ENCODE results near the gene PCGF3. TPM values are rescaled to one million over a fixed set of nuclear protein-coding genes. Genes with fewer than 3 reads are reported as not detected.

The PCGF3 gene
- total RNA-seq, 4 donors from 2014 or later, result 14.5 to 31.9 (median 21.6) TPM

DNA sequence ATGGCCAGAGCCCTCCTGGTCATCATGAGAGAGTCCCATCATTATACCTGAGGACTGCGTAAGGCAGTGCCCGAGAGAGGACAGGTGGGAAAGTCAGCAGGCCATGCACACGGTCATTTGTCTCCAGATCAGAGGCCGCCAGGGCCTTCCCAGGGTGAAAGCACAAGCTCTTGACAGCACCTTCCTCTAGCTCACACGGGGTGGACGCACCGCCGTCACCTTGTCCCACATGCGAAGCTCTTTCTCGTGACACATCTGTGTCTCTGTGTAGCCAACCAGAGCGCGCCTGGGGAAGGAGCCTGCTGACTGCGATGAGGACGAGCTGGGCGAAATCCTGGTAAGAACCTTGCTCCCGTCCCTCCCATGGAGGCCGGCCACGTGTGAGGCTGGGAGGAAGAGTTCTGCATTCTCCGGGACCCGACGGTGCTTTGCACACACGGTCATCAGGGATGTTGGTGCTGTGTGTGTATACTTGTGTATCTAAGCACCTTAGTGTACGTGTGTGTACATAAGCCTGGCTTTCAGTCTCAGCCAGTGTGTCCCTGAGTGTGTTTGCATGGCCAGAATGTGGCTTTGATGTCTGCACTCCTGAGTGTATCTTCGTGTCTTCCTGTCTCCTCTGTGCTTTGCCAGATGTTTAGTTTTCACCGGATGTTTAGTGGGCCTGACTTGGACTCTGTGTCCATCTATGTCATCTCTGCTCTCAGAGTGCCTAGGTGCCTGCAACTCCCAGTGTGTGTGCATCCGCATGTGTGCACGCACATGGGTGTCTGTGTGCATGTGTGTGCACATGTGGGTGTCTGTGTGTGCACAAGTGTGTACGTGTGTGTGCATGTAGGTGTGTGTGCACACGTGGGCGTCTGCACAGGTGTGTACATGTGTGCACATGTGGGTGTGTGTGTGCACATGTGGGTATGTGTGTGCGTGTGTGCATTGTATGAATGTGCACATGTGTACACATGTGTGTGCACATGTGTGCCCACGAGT lies 46.7 kb upstream of the PCGF3 start:
- TF ChIP-seq, protein P1, sequence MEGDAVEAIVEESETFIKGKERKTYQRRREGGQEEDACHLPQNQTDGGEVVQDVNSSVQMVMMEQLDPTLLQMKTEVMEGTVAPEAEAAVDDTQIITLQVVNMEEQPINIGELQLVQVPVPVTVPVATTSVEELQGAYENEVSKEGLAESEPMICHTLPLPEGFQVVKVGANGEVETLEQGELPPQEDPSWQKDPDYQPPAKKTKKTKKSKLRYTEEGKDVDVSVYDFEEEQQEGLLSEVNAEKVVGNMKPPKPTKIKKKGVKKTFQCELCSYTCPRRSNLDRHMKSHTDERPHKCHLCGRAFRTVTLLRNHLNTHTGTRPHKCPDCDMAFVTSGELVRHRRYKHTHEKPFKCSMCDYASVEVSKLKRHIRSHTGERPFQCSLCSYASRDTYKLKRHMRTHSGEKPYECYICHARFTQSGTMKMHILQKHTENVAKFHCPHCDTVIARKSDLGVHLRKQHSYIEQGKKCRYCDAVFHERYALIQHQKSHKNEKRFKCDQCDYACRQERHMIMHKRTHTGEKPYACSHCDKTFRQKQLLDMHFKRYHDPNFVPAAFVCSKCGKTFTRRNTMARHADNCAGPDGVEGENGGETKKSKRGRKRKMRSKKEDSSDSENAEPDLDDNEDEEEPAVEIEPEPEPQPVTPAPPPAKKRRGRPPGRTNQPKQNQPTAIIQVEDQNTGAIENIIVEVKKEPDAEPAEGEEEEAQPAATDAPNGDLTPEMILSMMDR (IDR thresholded peaks at IDR 0.05 in 4 of 5, conservative IDR thresholded peaks at IDR 0.05 in 1 of 5), result no peak
- TF ChIP-seq POLR2A (IDR thresholded peaks at IDR 0.05), result no peak
- peak in 1 of 2 donors; percentile 6 for DNase-seq
- peaks cover 18 to 43% (median 27%) of the 10 kb centered on the region in 3 donors for H3K27me3 ChIP-seq
- peaks cover 0 to 4% of the 10 kb centered on the region in 2 donors for H3K4me1 ChIP-seq
- ATAC-seq, result no peak
- H3K27ac ChIP-seq, result no peak overlapping the region
- H3K36me3 ChIP-seq, result no peaks in the 10 kb centered on the region
- in situ Hi-C loops (cut with MboI; ENCODE audit: low sequenced_read_pairs in 4 of 4), result no loop called here
- intact Hi-C loops (cut with DNase I; ENCODE audit: low total_unique reads), result no loop called here
- H3K4me3 ChIP-seq, result no peak overlapping the region
- H3K9me3 ChIP-seq, result no peaks in the 10 kb centered on the region

DNA sequence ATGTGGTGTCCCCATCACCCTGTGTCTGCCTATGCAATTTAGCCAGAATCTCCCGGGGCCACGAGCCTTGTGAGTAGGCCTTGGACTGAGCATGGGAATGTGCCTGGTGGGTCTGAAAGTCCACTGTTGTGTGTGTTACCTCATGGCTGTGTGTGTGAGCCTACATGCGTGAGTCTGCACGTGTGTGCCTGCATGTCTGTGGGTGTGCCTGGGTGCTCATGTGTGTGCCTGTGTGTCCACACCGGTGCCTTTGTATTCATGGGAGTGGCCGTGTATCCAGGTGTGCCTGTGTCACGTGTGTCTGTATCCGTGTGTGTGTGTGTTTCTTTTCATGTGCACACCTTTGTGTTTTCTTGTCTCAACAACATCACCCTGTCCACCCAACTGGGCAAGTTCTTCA lies 45.8 kb upstream of the PCGF3 start:
- Histone ChIP-seq H3K4me1 (peaks cover 0 to 4% of the 10 kb centered on the region in 2 donors), H3K36me3 (no peaks in the 10 kb centered on the region), H3K27me3 (peaks cover 24 to 49% (median 36%) of the 10 kb centered on the region in 3 donors), H3K27ac (no peak overlapping the region), H3K9me3 (no peaks in the 10 kb centered on the region), H3K4me3 (no peak overlapping the region)
- DNase-seq (peak in 1 of 2 donors; percentile 4), ATAC-seq (no peak)
- intact Hi-C loops (cut with DNase I; ENCODE audit: low total_unique reads), result no loop called here
- TF ChIP-seq, protein P1 (IDR thresholded peaks at IDR 0.05 in 4 of 5, conservative IDR thresholded peaks at IDR 0.05 in 1 of 5), result no peak
- no peak for TF ChIP-seq POLR2A (IDR thresholded peaks at IDR 0.05)
- in situ Hi-C loops (cut with MboI; ENCODE audit: low sequenced_read_pairs in 4 of 4), result no loop called here

DNA sequence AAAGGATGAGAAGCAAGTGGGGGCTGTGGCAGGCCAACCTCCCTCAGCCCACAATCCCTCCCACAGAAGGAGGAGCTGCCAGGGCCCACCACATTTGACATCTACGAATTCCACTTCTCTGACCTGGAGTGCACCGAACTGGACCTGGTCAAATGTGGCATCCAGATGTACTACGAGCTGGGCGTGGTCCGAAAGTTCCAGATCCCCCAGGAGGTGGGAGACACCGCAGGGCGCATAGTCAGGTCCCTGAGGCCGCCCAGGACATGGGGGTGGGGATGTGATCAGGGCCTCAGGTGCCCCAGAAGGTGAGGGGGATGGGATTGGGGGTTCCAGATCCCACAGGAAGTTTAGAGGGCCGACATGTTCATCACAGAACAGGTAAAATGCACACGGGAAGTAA lies 45.2 kb upstream of the PCGF3 start:
- Histone ChIP-seq H3K4me1 (peaks cover 0 to 4% of the 10 kb centered on the region in 2 donors), H3K27me3 (peaks cover 24 to 48% (median 37%) of the 10 kb centered on the region in 3 donors), H3K36me3 (no peaks in the 10 kb centered on the region), H3K9me3 (no peaks in the 10 kb centered on the region), H3K4me3 (no peak overlapping the region), H3K27ac (no peak overlapping the region)
- in situ Hi-C loops (cut with MboI; ENCODE audit: low sequenced_read_pairs in 4 of 4), result no loop called here
- ATAC-seq (no peak), DNase-seq (peak in 1 of 2 donors; percentile 3)
- no peak for TF ChIP-seq POLR2A (IDR thresholded peaks at IDR 0.05)
- TF ChIP-seq, protein P1 (IDR thresholded peaks at IDR 0.05 in 4 of 5, conservative IDR thresholded peaks at IDR 0.05 in 1 of 5), result no peak
- intact Hi-C loops (cut with DNase I; ENCODE audit: low total_unique reads), result no loop called here

DNA sequence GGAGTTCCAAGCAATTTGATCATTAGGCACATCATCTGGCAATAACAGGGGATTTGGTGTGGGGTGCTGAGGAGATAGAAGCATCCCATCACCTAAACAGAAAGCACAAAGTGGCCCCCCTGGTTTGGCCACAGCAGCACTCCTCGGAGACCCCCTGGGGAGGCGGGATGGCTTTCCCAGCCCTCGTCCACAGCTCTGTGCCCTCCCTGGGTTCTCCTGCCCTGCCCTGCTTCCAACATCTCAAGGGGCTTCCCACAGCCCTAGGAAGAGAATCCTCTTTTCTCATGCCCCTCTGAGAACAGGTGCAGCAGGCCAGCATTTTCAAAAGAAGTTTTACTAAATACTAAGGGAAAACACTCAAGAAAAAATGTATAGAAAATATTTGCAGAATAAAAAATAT lies 44.4 kb upstream of the PCGF3 start:
- TF ChIP-seq POLR2A (IDR thresholded peaks at IDR 0.05), result no peak
- TF ChIP-seq, protein P1 (IDR thresholded peaks at IDR 0.05 in 4 of 5, conservative IDR thresholded peaks at IDR 0.05 in 1 of 5), result no peak
- no peaks in the 10 kb centered on the region for H3K36me3 ChIP-seq
- in situ Hi-C loops (cut with MboI; ENCODE audit: low sequenced_read_pairs in 4 of 4) (no loop called here), intact Hi-C loops (cut with DNase I; ENCODE audit: low total_unique reads) (no loop called here)
- ATAC-seq, result no peak
- H3K27me3 ChIP-seq, result peaks cover 26 to 47% (median 40%) of the 10 kb centered on the region in 3 donors
- peaks cover 0 to 4% of the 10 kb centered on the region in 2 donors for H3K4me1 ChIP-seq
- DNase-seq, result no peak
- no peak overlapping the region for H3K27ac ChIP-seq
- no peaks in the 10 kb centered on the region for H3K9me3 ChIP-seq
- no peak overlapping the region for H3K4me3 ChIP-seq

Measured in gastrocnemius medialis (tissue), 4 donors.